ENCODE data around the gene RFTN1. TPM values are rescaled to one million over a fixed set of nuclear protein-coding genes. Genes with fewer than 3 reads are reported as not detected.

Gene RFTN1
- total RNA-seq, 1 experiment from 2014 or later: 2.2 TPM

DNA sequence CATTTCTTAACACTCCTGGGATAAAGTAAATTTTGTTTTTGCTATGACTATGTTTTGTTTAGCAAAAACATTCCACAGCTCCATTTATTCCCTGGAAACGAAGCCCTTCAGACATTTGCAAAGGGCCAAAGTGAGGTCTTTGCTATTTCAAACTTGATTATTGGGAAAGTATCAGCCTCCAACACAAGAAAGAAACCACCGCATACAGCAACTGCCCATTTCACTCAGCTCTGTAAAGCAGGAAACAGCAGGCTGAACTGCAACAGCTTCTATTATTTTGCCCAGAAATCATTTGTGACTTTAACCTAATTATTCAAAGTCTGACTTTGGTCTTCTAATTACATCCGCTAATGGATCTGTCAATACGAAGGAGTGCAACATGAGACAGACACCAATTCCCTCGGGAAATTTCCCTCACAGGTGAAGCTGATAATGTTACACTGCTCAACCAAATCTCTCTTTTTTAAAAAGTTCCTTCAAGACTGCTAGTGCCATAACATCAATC, 72.1 kb downstream of the RFTN1 start:
- no peak overlapping the region for H3K56ac ChIP-seq (ENCODE audit: insufficient read length, low read depth, low read length)
- H4K91ac ChIP-seq (ENCODE audit: insufficient read length, low read depth, low read length): no peak overlapping the region
- no peaks in the 10 kb centered on the region for H3K79me2 ChIP-seq (ENCODE audit: insufficient read depth, low read length)
- WGBS (ENCODE audit: extremely low coverage, insufficient read length, low lambda C conversion rate): no CpG with 5 or more reads among the region's 5 CpGs
- H3K9ac ChIP-seq (ENCODE audit: extremely low read depth, insufficient read length, low read length): no peak overlapping the region
- no peak overlapping the region for H4K8ac ChIP-seq (replicated peaks; ENCODE audit: insufficient read length, low read depth, low read length)
- H3K23ac ChIP-seq (ENCODE audit: insufficient read length, low read depth, low read length): no peak overlapping the region
- Mint-ChIP-seq H3K36me3 (ENCODE audit: insufficient read depth in 1 of 3, low read depth in 3 of 3) (no peaks in the 10 kb centered on the region), H3K9me3 (no peaks in the 10 kb centered on the region), H3K27me3 (ENCODE audit: low read depth) (no peaks in the 10 kb centered on the region; the same call in 1 of the 2 replicates), H3K4me1 (peaks cover 0 to 5% of the 10 kb centered on the region in 2 experiments; a peak in 1 of 4 replicates), H3K27ac (no peak overlapping the region), H3K4me3 (no peak overlapping the region)
- H2BK12ac ChIP-seq (ENCODE audit: insufficient read length, low read depth, low read length): no peak overlapping the region
- no peak overlapping the region for H3K4me2 ChIP-seq (ENCODE audit: insufficient read depth, insufficient read length, low read length)
- no peaks in the 10 kb centered on the region for H3K79me1 ChIP-seq (ENCODE audit: insufficient read depth, low read depth, low read length, poor library complexity, severe bottlenecking)
- H3K4ac ChIP-seq (ENCODE audit: low read depth, low read length): no peak overlapping the region
- TF ChIP-seq, protein P1, sequence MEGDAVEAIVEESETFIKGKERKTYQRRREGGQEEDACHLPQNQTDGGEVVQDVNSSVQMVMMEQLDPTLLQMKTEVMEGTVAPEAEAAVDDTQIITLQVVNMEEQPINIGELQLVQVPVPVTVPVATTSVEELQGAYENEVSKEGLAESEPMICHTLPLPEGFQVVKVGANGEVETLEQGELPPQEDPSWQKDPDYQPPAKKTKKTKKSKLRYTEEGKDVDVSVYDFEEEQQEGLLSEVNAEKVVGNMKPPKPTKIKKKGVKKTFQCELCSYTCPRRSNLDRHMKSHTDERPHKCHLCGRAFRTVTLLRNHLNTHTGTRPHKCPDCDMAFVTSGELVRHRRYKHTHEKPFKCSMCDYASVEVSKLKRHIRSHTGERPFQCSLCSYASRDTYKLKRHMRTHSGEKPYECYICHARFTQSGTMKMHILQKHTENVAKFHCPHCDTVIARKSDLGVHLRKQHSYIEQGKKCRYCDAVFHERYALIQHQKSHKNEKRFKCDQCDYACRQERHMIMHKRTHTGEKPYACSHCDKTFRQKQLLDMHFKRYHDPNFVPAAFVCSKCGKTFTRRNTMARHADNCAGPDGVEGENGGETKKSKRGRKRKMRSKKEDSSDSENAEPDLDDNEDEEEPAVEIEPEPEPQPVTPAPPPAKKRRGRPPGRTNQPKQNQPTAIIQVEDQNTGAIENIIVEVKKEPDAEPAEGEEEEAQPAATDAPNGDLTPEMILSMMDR (conservative IDR thresholded peaks at IDR 0.05): no peak
- no peak overlapping the region for H2BK15ac ChIP-seq (ENCODE audit: low read depth, low read length)
- DNase-seq: no peak
- H4K5ac ChIP-seq (ENCODE audit: insufficient read length, low read depth, low read length): no peak overlapping the region
- H2AK5ac ChIP-seq (ENCODE audit: insufficient read length, low read length): no peak overlapping the region
- H3K4me1 ChIP-seq (ENCODE audit: insufficient read depth, low read length): no peaks in the 10 kb centered on the region
- H3K27me3 ChIP-seq (ENCODE audit: insufficient read depth, low read length): no peaks in the 10 kb centered on the region
- H4K20me1 ChIP-seq (ENCODE audit: control insufficient read depth, insufficient read depth, insufficient read length): no peaks in the 10 kb centered on the region
- H3K23me2 ChIP-seq (ENCODE audit: insufficient read length, low read depth, low read length, poor library complexity, severe bottlenecking): no peaks in the 10 kb centered on the region
- no peak overlapping the region for H3K27ac ChIP-seq (ENCODE audit: insufficient read length, low read depth, low read length)
- H3T11ph ChIP-seq (ENCODE audit: low read length): no peak overlapping the region
- H2AFZ ChIP-seq (ENCODE audit: low read length): no peak overlapping the region
- H2BK20ac ChIP-seq (ENCODE audit: low read depth, low read length, poor library complexity, severe bottlenecking): no peak overlapping the region
- H2BK120ac ChIP-seq (ENCODE audit: low read depth, low read length, poor library complexity, severe bottlenecking): no peak overlapping the region
- no peak overlapping the region for H2BK5ac ChIP-seq (ENCODE audit: insufficient read length, low read length)
- no peak overlapping the region for H3K18ac ChIP-seq (ENCODE audit: insufficient read length, low read depth, low read length)
- no peaks in the 10 kb centered on the region for H3K9me3 ChIP-seq (ENCODE audit: control insufficient read depth, low read depth, low read length)
- no peak overlapping the region for H3K14ac ChIP-seq (ENCODE audit: insufficient read depth, low read length)
